Ishikawa (cell line): Measurements from ENCODE around the gene PROX2.

Experiments
- CEBPB ChIP-seq: IDR thresholded peaks from 2 replicates; pipeline ENCODE4 v1.6.1; 2012
- CREB1 ChIP-seq: IDR thresholded peaks from 2 replicates; pipeline ENCODE4 v1.6.1; 2012; ENCODE audit warnings: low read depth
- EGR1 ChIP-seq: IDR thresholded peaks from 2 replicates; pipeline ENCODE4 v1.6.1; 2012
- EP300 ChIP-seq: IDR thresholded peaks from 2 replicates; pipeline ENCODE4 v1.6.1; 2012; ENCODE audit warnings: borderline replicate concordance
- FOXM1 ChIP-seq: IDR thresholded peaks from 2 replicates; pipeline ENCODE4 v1.6.1; 2012; ENCODE audit warnings: low read depth, borderline replicate concordance
- RAD21 ChIP-seq: IDR thresholded peaks from 2 replicates; pipeline ENCODE4 v1.6.1; 2012; ENCODE audit warnings: low read depth
- TCF12 ChIP-seq: IDR thresholded peaks from 2 replicates; pipeline ENCODE4 v1.6.1; 2012; ENCODE audit warnings: low read depth
- TEAD4 ChIP-seq: IDR thresholded peaks from 2 replicates; pipeline ENCODE4 v1.6.1; 2012
- YY1 ChIP-seq: IDR thresholded peaks from 2 replicates; pipeline ENCODE4 v1.6.1; 2012; ENCODE audit warnings: low read depth
- ZBTB7A ChIP-seq: IDR thresholded peaks from 2 replicates; pipeline ENCODE4 v1.6.1; 2012; ENCODE audit warnings: low read depth
- TF ChIP-seq, protein P1 (sequence below): IDR thresholded peaks from 2 replicates; pipeline ENCODE4 v1.6.1; 2012
- TF ChIP-seq, protein P2 (sequence below): IDR thresholded peaks from 2 replicates; pipeline ENCODE4 v1.6.1; 2012

PROX2 gene

GRCh38 chr14:74829251-74829650, 46.7 kb downstream of the PROX2 start:
- TF ChIP-seq RAD21 (no peak), CEBPB (no peak)
- TF ChIP-seq, protein P1, sequence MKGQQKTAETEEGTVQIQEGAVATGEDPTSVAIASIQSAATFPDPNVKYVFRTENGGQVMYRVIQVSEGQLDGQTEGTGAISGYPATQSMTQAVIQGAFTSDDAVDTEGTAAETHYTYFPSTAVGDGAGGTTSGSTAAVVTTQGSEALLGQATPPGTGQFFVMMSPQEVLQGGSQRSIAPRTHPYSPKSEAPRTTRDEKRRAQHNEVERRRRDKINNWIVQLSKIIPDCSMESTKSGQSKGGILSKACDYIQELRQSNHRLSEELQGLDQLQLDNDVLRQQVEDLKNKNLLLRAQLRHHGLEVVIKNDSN = no peak

DNA sequence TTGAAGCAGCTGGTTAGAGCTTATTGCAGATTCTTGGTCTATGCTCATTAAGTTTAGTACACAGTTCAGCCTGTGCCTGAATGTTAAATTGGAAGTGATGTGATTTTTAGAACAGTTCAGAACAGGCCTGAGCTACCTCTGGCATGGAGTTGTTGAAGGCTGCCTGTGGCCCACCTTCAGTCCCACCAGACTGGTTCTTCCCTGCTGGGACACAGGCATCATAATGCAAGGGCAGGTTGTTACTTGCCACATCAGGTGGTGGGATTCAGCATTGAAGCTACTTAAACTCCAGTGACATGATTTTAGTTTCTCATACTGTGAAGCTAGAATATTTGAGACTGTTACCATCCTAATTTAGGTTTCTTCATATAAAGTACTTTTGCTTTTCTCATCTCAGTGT, 49.4 kb downstream of the PROX2 start:
- no peak for TF ChIP-seq YY1
- no peak for TF ChIP-seq RAD21
- TF ChIP-seq, protein P1 = no peak
- TF ChIP-seq EGR1 = no peak
- no peak for TF ChIP-seq EP300
- no peak for TF ChIP-seq CEBPB
- no peak for TF ChIP-seq CREB1
- TF ChIP-seq, protein P2, sequence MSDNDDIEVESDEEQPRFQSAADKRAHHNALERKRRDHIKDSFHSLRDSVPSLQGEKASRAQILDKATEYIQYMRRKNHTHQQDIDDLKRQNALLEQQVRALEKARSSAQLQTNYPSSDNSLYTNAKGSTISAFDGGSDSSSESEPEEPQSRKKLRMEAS = no peak
- no peak for TF ChIP-seq FOXM1
- TF ChIP-seq TEAD4 = no peak
- no peak for TF ChIP-seq ZBTB7A
- TF ChIP-seq TCF12 = no peak
